Pancreas (tissue), 10 donors: ENCODE results near the gene SND1. TPM values are rescaled to one million over a fixed set of nuclear protein-coding genes. Genes with fewer than 3 reads are reported as not detected.
A peak's percentile ranks its signal among the peaks of the same experiment; 100 is the strongest.

Experiments used
- ATAC-seq, 4 donors: fragments of 200-7000 bp; cut with Tn5 transposase; one replicate each; pipeline versions ENCODE4 v1.8.0 to v1.9.1; 2020; ENCODE audit warnings: mild to moderate bottlenecking in 4 of 4, moderate library complexity in 4 of 4
- DNase-seq, 6 donors: peaks; one replicate each; pipeline ENCODE4 v3.0.0-alpha.2; 2020
- FAIRE-seq: peaks from 2 replicates; lab custom pipeline; 2012; peaks lifted over from hg19 to GRCh38; lab: Jason Lieb, UNC
- H3K27ac ChIP-seq, 4 donors: fragments of 200-600 bp; sonication (generic); 1 replicate in 3 of 4; 2 replicates in 1 of 4; pipeline versions ENCODE4 v1.5.0 to v1.8.0; 2020
- H3K27me3 ChIP-seq, 4 donors: fragments of 200-600 bp; one replicate each; pipeline ENCODE4 v1.8.0; 2021
- H3K36me3 ChIP-seq, 3 donors: fragments of 200-600 bp; sonication (generic) in 1 of 3; one replicate each; pipeline versions ENCODE4 v1.5.0 to v1.8.0; 2020 to 2021
- H3K4me1 ChIP-seq, 3 donors: fragments of 200-600 bp; one replicate each; pipeline ENCODE4 v1.8.0; 2021
- H3K4me3 ChIP-seq, 4 donors: fragments of 200-600 bp; sonication (generic) in 2 of 4; one replicate each; pipeline versions ENCODE4 v1.5.0 to v1.8.0; 2020 to 2021
- H3K9me3 ChIP-seq, 4 donors: fragments of 200-600 bp; one replicate each; pipeline ENCODE4 v1.8.0; 2021
- CTCF ChIP-seq, 4 donors: fragments of 200-600 bp; sonication (generic) in 3 of 4; IDR thresholded peaks; one replicate each; pipeline versions ENCODE4 v1.5.0 to v1.8.0; 2021; ENCODE audit warnings: antibody characterized with exemption in 4 of 4
- WGBS, 2 donors: extraction: QIAGEN DNeasy Blood & Tissue Kit; methylation state at CpG; one replicate each; pipeline ENCODE4 v1.1.7; 2013; 5-methylcytosine and 5-hydroxymethylcytosine counted together
- intact Hi-C, 3 donors: fragments of 100-400 bp; cut with DNase I; formaldehyde crosslinking; loops; one replicate each; pipeline versions ENCODE4 v1.11.1 to v1.14.2; 2022
- polyA plus RNA-seq, 2 donors: library from polyadenylated mRNA; stranded (reverse); fragments of 200-250 nt; gene quantifications; one replicate each; pipeline ENCODE4 v1.2.3, GENCODE V29; 2013
- total RNA-seq, 6 donors: library from RNA; stranded (reverse); fragmentation: NEBNext Ultra II Directional in 4 of 6; extraction: Animal tissue kit (Norgen Biotek cat#: 25700) in 4 of 6; gene quantifications; one replicate each; pipeline versions ENCODE4 v1.2.1 to v1.2.4, GENCODE V29; 2021 to 2023
- donor health status: healthy with polysubstance abuse.
- donor health status: DM: no; HTN: no; CAD: no; lungs with moderate emphysema.
- donor health status: DM: no; HTN: no; CAD: no.
- donor health status: control.
- donor health status: control.
- donor health status: Bipolar disorder and iron deficiency.
- donor health status: DM: yes; HTN: yes; CAD: no.
- donor health status: DM: no; HTN: no; CAD: no.
- donor health status: DM: no; HTN: no; CAD: no.
- donor health status: DM: yes; HTN: yes; CAD: no.

SND1 gene
- total and polyA plus RNA-seq, 8 donors = 84.1 to 308 (median 225) TPM

- no peak for TF ChIP-seq CTCF (IDR thresholded peaks at IDR 0.05)
- peak in 4 of 6 donors; percentile 45 to 63 (median 54) for DNase-seq
- intact Hi-C loops = no loop called here
- H3K27ac ChIP-seq = peak overlapping the region in 2 of 4 donors; percentile 38 to 48
- ATAC-seq = peak; percentile 75 to 88 (median 82)
- H3K27me3 ChIP-seq = no peaks in the 10 kb centered on the region
- no peak overlapping the region for H3K4me3 ChIP-seq
- no peaks in the 10 kb centered on the region for H3K9me3 ChIP-seq
- WGBS, 2 donors = 24 to 33% methylated on average over 4 of the region's 4 CpGs
- peaks cover 21 to 30% (median 26%) of the 10 kb centered on the region in 3 donors for H3K4me1 ChIP-seq
- peaks cover 0 to 10% (median 0%) of the 10 kb centered on the region in 3 donors for H3K36me3 ChIP-seq
- no peak for FAIRE-seq
Observed at GRCh38 chr7:127986581-127987521, 334.9 kb downstream of the SND1 start.

GRCh38 chr7:127988751-127989150, 336.8 kb downstream of the SND1 start:
- FAIRE-seq (no peak), ATAC-seq (no peak), DNase-seq (no peak)
- Histone ChIP-seq H3K27me3 (no peaks in the 10 kb centered on the region), H3K27ac (no peak overlapping the region), H3K9me3 (no peaks in the 10 kb centered on the region), H3K36me3 (peaks cover 0 to 12% (median 0%) of the 10 kb centered on the region in 3 donors), H3K4me1 (peaks cover 21 to 27% (median 26%) of the 10 kb centered on the region in 3 donors), H3K4me3 (no peak overlapping the region)
- no peak for TF ChIP-seq CTCF (IDR thresholded peaks at IDR 0.05)
- intact Hi-C loops = no loop called here
- 49 to 62% methylated on average over 1 of the region's 1 CpG for WGBS, 2 donors

DNA sequence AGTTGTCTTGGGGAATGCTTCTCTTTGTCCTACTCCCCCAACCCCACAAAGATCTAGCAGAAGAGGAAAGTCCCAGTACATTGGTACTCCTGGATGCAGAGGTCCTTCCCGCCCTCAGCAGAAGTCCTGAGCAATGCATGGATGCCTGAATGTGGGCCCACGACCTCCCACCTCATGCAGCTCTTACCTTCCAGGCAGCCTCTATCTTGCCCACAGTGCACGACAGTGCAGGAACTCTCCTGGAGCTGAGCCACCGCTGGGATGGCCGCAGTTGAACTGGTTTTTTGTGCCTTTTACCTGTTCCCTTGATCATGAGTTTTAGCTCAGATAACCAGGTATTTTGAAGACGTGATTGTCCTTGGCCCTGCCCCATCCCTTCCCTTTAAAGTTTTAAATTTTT, 341.3 kb downstream of the SND1 start:
- Histone ChIP-seq H3K36me3 (peaks cover 0 to 12% (median 0%) of the 10 kb centered on the region in 3 donors), H3K4me1 (no peaks in the 10 kb centered on the region), H3K4me3 (no peak overlapping the region), H3K9me3 (no peaks in the 10 kb centered on the region), H3K27me3 (no peaks in the 10 kb centered on the region), H3K27ac (no peak overlapping the region)
- DNase-seq (no peak), ATAC-seq (no peak), FAIRE-seq (no peak)
- intact Hi-C loops = no loop called here
- TF ChIP-seq CTCF (IDR thresholded peaks at IDR 0.05) = no peak
- WGBS, 2 donors = 82 to 87% methylated on average over 6 of the region's 6 CpGs

DNA sequence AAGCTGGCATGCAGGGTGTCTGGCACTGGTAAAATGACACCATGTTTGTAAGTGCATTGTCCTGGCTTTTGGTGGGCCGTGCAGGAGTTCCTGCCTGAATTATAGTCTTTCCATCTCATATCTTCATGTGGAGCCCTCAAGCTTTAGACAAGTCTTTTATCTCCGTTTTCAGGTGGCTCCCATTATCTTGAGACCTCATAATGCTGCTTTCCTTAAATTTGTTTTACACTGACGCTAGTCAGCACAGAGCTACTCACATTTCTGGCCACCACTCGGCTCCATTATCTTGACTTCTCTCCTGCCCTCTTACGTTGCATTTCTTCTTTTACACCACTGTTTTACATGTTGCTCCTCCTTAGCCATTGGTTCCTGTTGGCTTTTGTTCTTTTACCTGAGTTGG, 342.0 kb downstream of the SND1 start:
- Histone ChIP-seq H3K27ac (no peak overlapping the region), H3K4me1 (no peaks in the 10 kb centered on the region), H3K36me3 (peaks cover 0 to 12% (median 0%) of the 10 kb centered on the region in 3 donors), H3K27me3 (no peaks in the 10 kb centered on the region), H3K9me3 (no peaks in the 10 kb centered on the region), H3K4me3 (no peak overlapping the region)
- FAIRE-seq = no peak
- no peak for TF ChIP-seq CTCF (IDR thresholded peaks at IDR 0.05)
- no peak for ATAC-seq
- intact Hi-C loops = no loop called here
- DNase-seq = no peak
- 90 to 93% methylated on average over 5 of the region's 5 CpGs for WGBS, 2 donors
